Mammary epithelial cell (primary cell): ENCODE data around the gene FAXDC2.

ENCODE experiments used
- CTCF ChIP-seq, 2 donors: IDR thresholded peaks in 1 of 2; conservative IDR thresholded peaks in 1 of 2; 2 replicates each; pipeline ENCODE4 v1.5.1; 2011 to 2012; ENCODE audit warnings: inconsistent platforms in 2 of 2, low read length in 2 of 2, mild to moderate bottlenecking in 2 of 2, control low read depth in 1 of 2, low read depth in 1 of 2; ENCODE audit not compliant: insufficient read depth in 1 of 2; ENCODE audit errors: extremely low read depth in 1 of 2
- EZH2 ChIP-seq: IDR thresholded peaks from 2 replicates; pipeline ENCODE4 v1.6.1; 2012; ENCODE audit warnings: low read length, inconsistent platforms, borderline replicate concordance

GRCh38 chr5:154780128-154780527 is 70.3 kb downstream of the FAXDC2 start:
- TF ChIP-seq CTCF (conservative IDR thresholded peaks at IDR 0.05 in 1 of 2, IDR thresholded peaks at IDR 0.05 in 1 of 2; ENCODE audit: extremely low read depth in 1 of 2, insufficient read depth in 1 of 2, low read depth in 1 of 2, low read length in 2 of 2) (no peak), EZH2 (no peak)
